ENCODE measurements around the gene LRRC40.

LRRC40 gene

DNA sequence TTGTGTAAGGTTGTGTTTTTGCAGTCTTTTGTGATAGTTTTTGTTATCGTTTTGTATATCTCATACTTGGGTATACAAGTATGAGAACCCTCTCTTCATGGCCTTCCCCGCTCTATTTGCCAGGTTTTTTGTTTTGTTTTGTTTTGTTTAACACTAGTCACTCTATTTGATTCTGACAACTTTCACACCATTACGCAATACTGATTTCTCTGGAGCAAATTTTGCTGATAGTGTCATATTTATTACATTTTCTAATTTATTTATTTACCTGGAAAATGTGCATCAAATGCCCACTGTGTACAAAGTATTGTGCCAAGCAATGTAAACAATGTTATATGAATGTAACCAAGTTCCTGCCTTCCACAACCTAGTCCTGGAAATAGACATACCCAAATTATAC is 90.1 kb downstream of the LRRC40 start:
- no peak for DNase-seq (ENCODE audit: low spot score)

DNA sequence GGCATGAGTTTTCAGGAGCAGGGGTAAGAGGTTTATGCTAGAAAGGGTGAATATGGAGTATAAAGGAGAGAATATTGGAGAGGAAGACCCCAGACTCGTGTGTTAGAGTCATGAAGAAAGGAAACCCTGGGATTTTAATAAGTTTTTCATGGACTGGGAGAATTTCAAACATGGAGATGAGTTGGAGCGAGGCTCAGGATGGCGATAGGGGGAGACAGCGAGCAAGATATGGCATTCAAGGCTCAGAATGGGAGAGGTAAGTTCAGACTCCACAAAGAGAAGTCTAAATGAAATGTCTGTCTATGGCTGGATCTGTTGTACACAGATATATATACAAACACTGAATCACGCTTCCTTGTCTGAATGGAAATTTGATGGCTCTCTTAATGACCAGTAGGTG is 92.5 kb downstream of the LRRC40 start:
- no peak for DNase-seq (ENCODE audit: low spot score)

DNA sequence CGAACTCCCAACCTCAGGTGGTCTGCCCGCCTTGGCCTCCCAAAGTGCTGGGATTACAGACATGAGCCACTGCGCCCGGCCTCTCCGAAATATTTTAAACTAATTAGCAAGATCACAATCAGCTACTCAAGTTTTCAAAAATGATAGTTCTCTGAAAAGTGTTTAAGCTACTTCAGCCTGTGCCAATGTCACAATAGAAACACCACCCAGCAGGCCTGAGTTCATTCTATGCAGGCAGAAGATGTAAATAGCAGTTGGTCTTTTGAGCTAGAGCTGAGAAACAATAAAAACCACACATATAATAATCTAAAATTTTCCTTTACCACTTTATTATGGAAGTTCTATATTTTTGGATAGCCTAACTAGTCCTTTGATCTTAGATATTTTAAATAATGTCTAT is 96.1 kb downstream of the LRRC40 start:
- DNase-seq (ENCODE audit: low spot score): no peak

DNA sequence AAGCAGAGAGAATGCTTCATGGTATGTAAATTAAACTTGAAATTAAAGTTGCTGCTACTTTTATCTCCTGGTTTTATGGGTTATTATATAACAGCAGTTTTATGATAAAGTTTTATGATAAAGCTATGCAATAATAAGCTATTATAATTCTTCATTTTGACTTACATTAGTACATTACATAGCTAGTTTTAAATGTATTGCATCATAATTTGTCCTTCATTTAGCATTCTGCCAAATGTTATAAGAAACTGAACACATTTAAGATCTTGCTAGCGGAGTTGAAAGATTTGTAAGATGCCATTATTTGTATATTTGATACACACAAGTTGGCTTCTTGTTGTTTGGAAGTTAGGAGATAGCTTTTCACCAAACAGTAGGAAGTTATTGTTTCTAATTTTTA is 101.6 kb downstream of the LRRC40 start:
- DNase-seq (ENCODE audit: low spot score): no peak

DNA sequence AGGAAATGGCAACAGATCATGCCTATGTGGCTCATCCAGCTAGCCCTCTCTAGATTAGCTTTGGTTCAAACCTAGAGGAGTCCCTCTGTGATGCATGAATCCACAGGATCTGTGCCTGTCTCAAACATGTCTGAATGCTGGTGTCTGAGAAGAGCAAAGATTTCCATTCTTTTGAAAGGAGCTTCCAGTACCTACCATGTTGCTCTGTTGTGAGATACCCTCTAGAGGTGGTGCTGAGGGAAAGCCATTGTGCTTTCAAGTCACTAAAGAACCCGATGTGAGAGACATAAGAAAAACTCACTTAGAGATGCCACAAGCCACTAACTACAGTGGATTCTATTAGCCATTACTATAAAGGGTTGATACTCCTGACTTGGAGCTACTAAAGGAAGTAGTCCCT is 103.6 kb downstream of the LRRC40 start:
- no peak for DNase-seq (ENCODE audit: low spot score)

DNA sequence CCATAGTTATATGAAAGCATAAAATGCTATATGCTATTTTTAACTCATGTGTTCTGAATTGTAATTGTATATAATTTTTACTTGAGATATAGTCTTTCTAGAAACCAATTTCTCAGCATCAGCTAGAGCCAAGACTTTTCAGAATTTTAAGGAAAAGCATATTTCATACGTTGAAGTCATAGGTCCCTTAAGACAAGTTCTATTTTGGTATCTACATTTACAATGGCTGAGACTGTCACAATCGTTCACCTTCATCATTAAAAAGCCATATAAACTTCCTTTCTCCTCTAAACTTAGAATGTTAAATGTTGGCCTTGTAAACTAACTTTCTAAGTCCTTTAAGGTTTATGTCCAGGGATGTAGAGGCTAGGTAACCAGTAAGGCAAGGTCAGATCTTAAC is 104.1 kb downstream of the LRRC40 start:
- DNase-seq (ENCODE audit: low spot score): no peak

All from SW480 (cell line).